SH-SY5Y (cell line): ENCODE data around the gene CYB561.

Experiments
- GATA2 ChIP-seq: IDR thresholded peaks from 2 replicates; pipeline ENCODE4 v1.6.1; 2011; ENCODE audit warnings: mild to moderate bottlenecking, low read depth, low read length
- GATA3 ChIP-seq: IDR thresholded peaks from 2 replicates; pipeline ENCODE4 v1.6.1; 2011; ENCODE audit warnings: low read depth, mild to moderate bottlenecking, low read length, moderate library complexity

The CYB561 gene

GRCh38 chr17:63483655-63484575, 37.8 kb upstream of the CYB561 start:
- TF ChIP-seq GATA3 (no peak), GATA2 (no peak)

- TF ChIP-seq GATA2 = no peak
- TF ChIP-seq GATA3 = no peak
These were observed 36.9 kb upstream of the CYB561 start for GRCh38 chr17:63483038-63483437.

GRCh38 chr17:63482509-63482908, 36.4 kb upstream of the CYB561 start:
- no peak for TF ChIP-seq GATA2
- TF ChIP-seq GATA3 = no peak

- TF ChIP-seq GATA2 = no peak
- no peak for TF ChIP-seq GATA3
These were observed 35.4 kb upstream of the CYB561 start for GRCh38 chr17:63481488-63481870.

- TF ChIP-seq GATA2 (0 out of 2 replicates have a peak, but pooled peaks have one; percentile 26), GATA3 (no peak)
These were observed 34.9 kb upstream of the CYB561 start for GRCh38 chr17:63480826-63481487.

GRCh38 chr17:63480192-63480784, 34.2 kb upstream of the CYB561 start:
- TF ChIP-seq GATA2 = no peak
- TF ChIP-seq GATA3 = no peak

- no peak for TF ChIP-seq GATA3
- TF ChIP-seq GATA2 = no peak
These were observed 33.5 kb upstream of the CYB561 start for GRCh38 chr17:63479495-63480184.

GRCh38 chr17:63478814-63479494, 32.8 kb upstream of the CYB561 start:
- TF ChIP-seq GATA3 = no peak
- no peak for TF ChIP-seq GATA2

GRCh38 chr17:63477480-63478440, 31.7 kb upstream of the CYB561 start:
- TF ChIP-seq GATA3 = no peak
- TF ChIP-seq GATA2 = no peak

GRCh38 chr17:63476854-63477479, 30.9 kb upstream of the CYB561 start, which contains the start of gene ACE:
TSS of gene ACE (plus strand) at chr17:63477061. CDS start at chr17:63477095, 34 bp downstream.
- TF ChIP-seq GATA2 (no peak), GATA3 (no peak)

GRCh38 chr17:63476459-63476853, 30.4 kb upstream of the CYB561 start:
- TF ChIP-seq GATA3 (no peak), GATA2 (no peak)

GRCh38 chr17:63475491-63476412, 29.6 kb upstream of the CYB561 start:
- TF ChIP-seq GATA3 (no peak), GATA2 (no peak)
